ENCODE results near the gene SPATA19. TPM values are rescaled to one million over a fixed set of nuclear protein-coding genes. Genes with fewer than 3 reads are reported as not detected.

SPATA19 gene
- total RNA-seq, 1 donor from 2014 or later, result not detected

DNA sequence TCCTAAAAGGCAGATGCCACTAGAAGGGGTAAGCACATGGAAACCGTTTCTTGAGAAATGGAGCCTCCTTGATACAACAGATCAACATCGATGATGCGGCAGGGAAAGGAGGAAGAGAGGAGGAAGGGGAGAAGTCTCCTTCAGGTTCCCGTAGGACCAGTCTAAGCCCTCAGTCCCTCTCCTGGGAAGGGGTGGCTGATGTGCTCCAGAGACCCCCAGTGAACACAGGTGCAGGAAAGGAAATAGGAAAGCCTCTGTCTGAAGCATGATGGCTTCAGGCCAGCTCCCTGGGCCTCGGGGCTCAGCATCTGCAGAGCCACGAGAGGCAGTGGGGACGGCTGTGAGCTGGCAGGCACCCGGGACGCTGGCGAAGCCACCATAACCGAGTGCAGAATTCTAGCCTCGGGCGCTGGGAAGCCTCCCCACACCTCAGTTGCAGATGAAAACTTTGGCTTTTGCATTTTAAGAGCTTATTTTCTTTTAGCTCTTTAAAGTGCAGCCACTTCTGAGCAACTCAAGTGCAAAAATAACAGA, 1.8 kb downstream of the SPATA19 start:
- no peak overlapping the region for H3K4me3 Mint-ChIP-seq
- ChIA-PET POLR2A (no interaction called here), CTCF (no interaction called here)
- intact Hi-C loops (cut with micrococcal nuclease), result no loop called here
- TF ChIP-seq, protein P1, sequence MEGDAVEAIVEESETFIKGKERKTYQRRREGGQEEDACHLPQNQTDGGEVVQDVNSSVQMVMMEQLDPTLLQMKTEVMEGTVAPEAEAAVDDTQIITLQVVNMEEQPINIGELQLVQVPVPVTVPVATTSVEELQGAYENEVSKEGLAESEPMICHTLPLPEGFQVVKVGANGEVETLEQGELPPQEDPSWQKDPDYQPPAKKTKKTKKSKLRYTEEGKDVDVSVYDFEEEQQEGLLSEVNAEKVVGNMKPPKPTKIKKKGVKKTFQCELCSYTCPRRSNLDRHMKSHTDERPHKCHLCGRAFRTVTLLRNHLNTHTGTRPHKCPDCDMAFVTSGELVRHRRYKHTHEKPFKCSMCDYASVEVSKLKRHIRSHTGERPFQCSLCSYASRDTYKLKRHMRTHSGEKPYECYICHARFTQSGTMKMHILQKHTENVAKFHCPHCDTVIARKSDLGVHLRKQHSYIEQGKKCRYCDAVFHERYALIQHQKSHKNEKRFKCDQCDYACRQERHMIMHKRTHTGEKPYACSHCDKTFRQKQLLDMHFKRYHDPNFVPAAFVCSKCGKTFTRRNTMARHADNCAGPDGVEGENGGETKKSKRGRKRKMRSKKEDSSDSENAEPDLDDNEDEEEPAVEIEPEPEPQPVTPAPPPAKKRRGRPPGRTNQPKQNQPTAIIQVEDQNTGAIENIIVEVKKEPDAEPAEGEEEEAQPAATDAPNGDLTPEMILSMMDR (IDR thresholded peaks at IDR 0.05), result no peak
- H3K9me3 Mint-ChIP-seq, result peaks cover 2% of the 10 kb centered on the region
- no peaks in the 10 kb centered on the region for H3K36me3 Mint-ChIP-seq (ENCODE audit: low read depth)
- no peak overlapping the region for H3K27ac Mint-ChIP-seq
- no peaks in the 10 kb centered on the region for H3K4me1 Mint-ChIP-seq
- DNase-seq, result no peak
- H3K27me3 Mint-ChIP-seq, result no peaks in the 10 kb centered on the region
- ATAC-seq (ENCODE audit: low read depth), result no peak

DNA sequence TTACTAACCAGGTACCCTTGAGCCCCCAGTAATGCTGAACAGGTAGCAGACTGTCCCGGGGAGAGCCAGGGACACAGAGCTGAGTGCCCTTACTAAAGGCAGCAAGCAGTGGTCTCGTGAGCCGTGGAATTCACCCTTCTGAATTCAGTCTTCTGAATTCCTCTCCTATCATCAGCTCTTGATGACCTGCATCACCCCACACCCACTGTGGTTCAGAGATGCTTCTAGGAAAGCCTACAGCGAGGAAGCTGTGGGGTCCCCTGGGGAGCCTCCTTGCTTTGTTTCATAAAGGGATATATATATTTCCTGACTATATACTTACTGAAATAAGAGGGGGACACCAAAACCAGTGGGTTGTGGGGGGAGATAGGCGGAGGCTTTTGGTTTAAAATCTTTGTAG, 2.6 kb downstream of the SPATA19 start:
- ChIA-PET POLR2A (no interaction called here), CTCF (no interaction called here)
- ATAC-seq (ENCODE audit: low read depth) (no peak), DNase-seq (no peak)
- intact Hi-C loops (cut with micrococcal nuclease), result no loop called here
- Mint-ChIP-seq H3K27me3 (no peaks in the 10 kb centered on the region), H3K36me3 (ENCODE audit: low read depth) (no peaks in the 10 kb centered on the region), H3K4me3 (no peak overlapping the region), H3K27ac (no peak overlapping the region), H3K4me1 (no peaks in the 10 kb centered on the region), H3K9me3 (peaks cover 4% of the 10 kb centered on the region)
- TF ChIP-seq, protein P1 (IDR thresholded peaks at IDR 0.05), result no peak

DNA sequence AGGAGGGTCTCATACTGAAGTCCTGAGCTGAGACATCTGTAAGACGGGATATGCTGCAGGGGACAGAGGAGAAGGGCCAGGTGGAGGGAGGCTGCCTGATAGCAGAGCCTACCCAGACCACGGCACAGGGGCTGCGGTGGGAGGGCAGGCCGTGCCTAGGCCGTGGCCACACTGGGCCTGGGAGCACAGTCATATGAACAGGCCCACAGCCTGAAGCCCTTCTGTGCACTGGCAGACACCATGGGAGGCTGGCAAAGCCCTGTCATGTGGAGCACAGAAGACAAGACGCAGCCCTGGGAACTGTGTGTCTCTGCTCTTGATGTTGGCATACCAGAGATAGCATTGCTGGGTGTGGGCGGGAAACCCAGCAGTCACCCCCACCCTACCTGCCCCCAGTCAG, 3.3 kb downstream of the SPATA19 start:
- no peaks in the 10 kb centered on the region for H3K27me3 Mint-ChIP-seq
- POLR2A ChIA-PET, result no interaction called here
- intact Hi-C loops (cut with micrococcal nuclease), result no loop called here
- ATAC-seq (ENCODE audit: low read depth) (no peak), DNase-seq (no peak)
- no peaks in the 10 kb centered on the region for H3K4me1 Mint-ChIP-seq
- peaks cover 4% of the 10 kb centered on the region for H3K9me3 Mint-ChIP-seq
- no peak overlapping the region for H3K4me3 Mint-ChIP-seq
- CTCF ChIA-PET, result no interaction called here
- no peak overlapping the region for H3K27ac Mint-ChIP-seq
- TF ChIP-seq, protein P1 (IDR thresholded peaks at IDR 0.05), result no peak
- H3K36me3 Mint-ChIP-seq (ENCODE audit: low read depth), result no peaks in the 10 kb centered on the region

DNA sequence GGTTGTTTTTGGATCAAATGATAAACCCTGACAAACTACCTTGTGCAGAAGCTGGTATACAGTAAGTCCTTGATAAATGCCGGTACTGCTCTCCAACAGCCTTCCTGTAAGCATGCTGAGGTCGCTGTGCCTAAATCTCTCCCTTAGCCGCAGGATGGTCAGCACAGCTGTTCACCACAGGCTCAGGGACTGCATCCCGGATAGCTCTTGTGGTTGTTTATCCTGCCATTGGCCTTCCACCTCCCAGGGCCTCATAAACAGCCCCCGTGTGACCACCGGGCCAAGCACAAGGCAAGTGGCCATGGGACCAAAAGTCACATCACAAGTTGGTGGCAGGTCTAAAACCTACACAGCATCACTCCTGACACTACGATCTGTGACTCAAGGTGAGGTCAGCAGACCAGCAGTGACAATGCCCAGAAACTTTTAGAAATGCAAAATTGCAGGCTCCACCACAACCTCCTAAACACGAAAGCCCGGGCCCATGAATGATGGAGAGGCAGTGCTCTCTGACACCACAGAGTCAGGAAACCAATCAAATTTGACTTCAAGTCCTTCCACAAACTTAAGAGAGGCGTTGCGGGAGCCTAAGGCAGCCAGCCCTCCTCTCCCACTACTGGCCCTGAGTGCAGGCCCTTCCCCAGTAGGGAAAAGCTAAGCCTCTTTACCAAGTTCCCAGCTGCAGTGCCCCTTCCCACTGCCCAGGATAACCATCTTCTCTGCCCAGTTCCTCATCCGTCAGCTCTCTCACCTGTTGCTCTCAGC, 3.9 kb downstream of the SPATA19 start:
- intact Hi-C loops (cut with micrococcal nuclease), result no loop called here
- Mint-ChIP-seq H3K36me3 (ENCODE audit: low read depth) (no peaks in the 10 kb centered on the region), H3K27me3 (no peaks in the 10 kb centered on the region), H3K4me1 (no peaks in the 10 kb centered on the region), H3K27ac (no peak overlapping the region), H3K4me3 (no peak overlapping the region), H3K9me3 (peaks cover 4% of the 10 kb centered on the region)
- ATAC-seq (ENCODE audit: low read depth), result no peak
- ChIA-PET CTCF (no interaction called here), POLR2A (no interaction called here)
- TF ChIP-seq, protein P1 (IDR thresholded peaks at IDR 0.05), result no peak
- DNase-seq, result no peak

DNA sequence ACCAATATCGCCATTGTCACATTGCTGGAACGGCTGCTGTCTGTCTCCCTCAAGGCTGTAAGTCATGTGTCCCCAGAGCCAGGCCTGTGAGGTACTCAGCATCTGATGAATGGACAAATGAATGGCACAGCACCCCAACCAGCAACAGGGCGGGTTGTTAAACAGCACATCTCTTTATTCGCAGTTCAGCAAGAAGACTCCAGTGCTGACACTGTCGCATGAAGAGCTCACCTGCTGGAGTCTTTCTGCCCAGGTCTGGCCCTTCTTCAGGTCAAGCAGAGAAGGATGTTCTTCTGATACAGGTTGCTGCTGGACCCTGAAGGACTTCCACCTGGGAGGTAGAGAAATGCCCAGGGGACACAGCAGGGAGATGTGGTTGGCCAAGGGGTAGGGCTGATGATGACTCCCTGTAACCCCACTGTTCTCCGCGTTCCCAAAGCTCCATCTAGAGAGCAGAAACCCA, 4.8 kb downstream of the SPATA19 start:
- ChIA-PET CTCF (no interaction called here), POLR2A (no interaction called here)
- no peak overlapping the region for H3K27ac Mint-ChIP-seq
- no peaks in the 10 kb centered on the region for H3K36me3 Mint-ChIP-seq (ENCODE audit: low read depth)
- no peak for ATAC-seq (ENCODE audit: low read depth)
- intact Hi-C loops (cut with micrococcal nuclease), result no loop called here
- TF ChIP-seq, protein P1 (IDR thresholded peaks at IDR 0.05), result no peak
- H3K4me1 Mint-ChIP-seq, result no peaks in the 10 kb centered on the region
- H3K9me3 Mint-ChIP-seq, result peaks cover 3% of the 10 kb centered on the region
- H3K27me3 Mint-ChIP-seq, result peaks cover 3% of the 10 kb centered on the region
- DNase-seq, result no peak
- no peak overlapping the region for H3K4me3 Mint-ChIP-seq

Data from activated B cell treated with CpG ODN at 0.5 μM for 24 hours (primary cell).